Suprapubic skin (tissue), 4 donors: Measurements from ENCODE around the gene FAM90A26.
"Not testable (repeated sequence)": the region's sequence is repeated elsewhere in the genome, so short reads cannot be mapped to it uniquely, and the experiment has no call there.

Source experiments
- CTCF ChIP-seq, 2 donors: fragments of 200-600 bp in 1 of 2; fragments of 450-650 bp in 1 of 2; sonication (generic) in 1 of 2; IDR thresholded peaks; one replicate each; pipeline ENCODE4 v1.5.1; 2016 to 2019; ENCODE audit warnings: antibody characterized with exemption in 2 of 2, mild to moderate bottlenecking in 1 of 2, moderate library complexity in 1 of 2
- POLR2A ChIP-seq, 2 donors: fragments of 450-650 bp; IDR thresholded peaks; one replicate each; pipeline ENCODE4 v1.6.1; 2017; ENCODE audit warnings: antibody characterized with exemption in 2 of 2, mild to moderate bottlenecking in 2 of 2, moderate library complexity in 2 of 2
- POLR2AphosphoS5 ChIP-seq, 3 donors: sonication (generic); formaldehyde crosslinking; IDR thresholded peaks; one replicate each; pipeline ENCODE4 v1.6.1; 2017; ENCODE audit warnings: antibody characterized with exemption in 3 of 3

GRCh38 chr4:9148611-9149409 lies 21.4 kb upstream of the FAM90A26 start:
- TF ChIP-seq CTCF, POLR2A, POLR2AphosphoS5 (IDR thresholded peaks at IDR 0.05): not testable (repeated sequence)
